Fibroblast of gingiva (primary cell): ENCODE results near the gene FAAP20.

Experiments used
- DNase-seq: peaks from one replicate; pipeline ENCODE4 v3.0.0-alpha.2; 2011; ENCODE audit warnings: low read depth

Gene FAAP20

DNA sequence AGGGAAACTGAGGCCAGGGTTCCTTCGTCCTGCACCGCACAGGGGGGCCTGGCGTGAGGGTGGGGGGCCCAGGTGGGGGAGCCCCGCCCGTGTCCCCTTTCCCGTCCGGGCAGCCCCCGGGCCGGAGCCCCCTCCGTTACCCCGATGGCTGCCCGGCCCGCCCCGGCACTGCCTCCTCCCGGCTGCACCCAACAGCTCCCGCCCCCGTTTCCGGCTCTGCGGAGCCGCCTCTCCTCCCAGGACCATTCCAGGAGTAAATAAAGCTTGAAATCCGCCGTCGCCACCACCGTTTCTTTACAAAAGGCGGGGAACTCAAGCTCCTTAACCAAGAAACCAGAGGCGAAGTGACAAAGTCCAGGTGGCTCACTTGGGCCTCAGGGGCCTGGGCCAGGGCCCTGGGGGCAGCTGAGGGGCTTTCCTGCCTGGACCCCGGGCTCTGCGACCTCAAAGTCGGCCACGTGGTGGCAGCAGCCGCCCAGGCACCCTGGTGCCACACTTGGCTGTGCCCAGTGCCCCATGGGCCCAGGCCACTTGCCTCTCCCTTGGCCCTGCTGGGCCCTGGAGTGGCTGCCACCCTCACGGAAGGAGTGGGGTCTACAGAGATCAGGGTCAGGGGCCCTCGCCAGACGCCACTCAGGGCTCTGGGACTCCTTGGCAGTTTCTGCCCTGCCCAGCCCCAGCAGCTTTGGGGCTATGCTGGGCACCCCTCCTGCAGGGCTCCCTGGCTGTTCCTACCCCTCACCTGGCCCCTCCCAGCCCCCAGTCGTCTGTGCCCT is 514 bp upstream of the FAAP20 start:
- DNase-seq: peak; percentile 84

GRCh38 chr1:2193514-2194281 is 874 bp downstream of the FAAP20 start:
- no peak for DNase-seq

- DNase-seq: peak; percentile 45
These were observed 2.3 kb downstream of the FAAP20 start for GRCh38 chr1:2192031-2192995.

GRCh38 chr1:2190491-2190976 is 4.0 kb downstream of the FAAP20 start:
- DNase-seq: no peak

- DNase-seq: peak; percentile 90
These were observed 4.8 kb downstream of the FAAP20 start for GRCh38 chr1:2189459-2190425.

GRCh38 chr1:2188336-2188735 is 6.2 kb downstream of the FAAP20 start:
- DNase-seq: no peak

- DNase-seq: no peak
These were observed 7.0 kb downstream of the FAAP20 start for GRCh38 chr1:2187619-2188018.

- no peak for DNase-seq
These were observed 7.7 kb downstream of the FAAP20 start for GRCh38 chr1:2186901-2187300.

DNA sequence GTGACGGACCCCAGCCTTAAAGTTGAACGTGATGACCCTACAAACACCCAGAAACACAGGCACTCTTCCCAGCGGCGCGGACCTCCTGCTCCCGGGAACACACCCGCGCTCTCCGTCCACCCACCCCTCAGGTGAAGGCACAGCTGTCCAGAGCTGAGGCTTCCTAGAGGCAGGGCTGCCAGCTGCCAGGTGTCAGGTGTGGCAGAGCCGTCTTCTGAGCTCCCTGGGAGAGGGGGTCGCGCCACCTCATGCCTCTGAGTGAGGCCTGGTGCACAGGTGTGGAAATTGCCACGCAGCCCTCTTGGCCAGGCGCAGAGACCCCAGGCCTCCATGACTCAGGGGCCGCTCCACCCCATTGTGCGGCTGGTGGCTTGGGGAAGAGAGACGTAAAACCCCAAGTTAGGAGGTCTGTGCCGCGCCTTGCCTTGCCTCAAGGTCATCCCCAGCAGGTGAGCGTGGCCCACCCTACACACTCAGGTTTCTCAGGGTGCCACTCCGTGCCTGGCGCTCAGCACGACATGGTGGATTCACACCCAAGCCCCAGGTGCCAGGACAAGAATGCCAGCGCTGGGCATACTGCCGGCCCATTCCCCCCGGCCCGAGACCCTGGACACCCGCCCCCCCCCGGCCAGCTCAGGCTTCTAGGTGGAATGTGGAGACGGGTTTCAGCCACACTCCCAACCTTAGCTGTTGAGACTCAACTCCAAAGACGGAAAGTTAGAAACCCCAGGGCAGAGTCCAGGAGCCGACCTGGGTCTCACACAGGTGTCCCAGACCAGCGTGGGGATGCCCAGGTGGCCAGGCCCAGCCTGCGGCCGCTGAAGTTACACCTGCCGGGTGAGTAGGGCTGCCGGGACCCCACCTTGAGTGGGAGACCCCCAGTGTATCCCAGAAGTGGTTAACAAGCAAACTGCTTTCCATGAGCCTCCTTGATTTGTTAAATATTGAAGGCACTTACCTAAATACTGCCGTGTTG is 8.4 kb downstream of the FAAP20 start:
- DNase-seq: no peak

GRCh38 chr1:2184934-2185333 is 9.6 kb downstream of the FAAP20 start:
- DNase-seq: no peak

- no peak for DNase-seq
These were observed 10.0 kb downstream of the FAAP20 start for GRCh38 chr1:2184531-2184930.

DNA sequence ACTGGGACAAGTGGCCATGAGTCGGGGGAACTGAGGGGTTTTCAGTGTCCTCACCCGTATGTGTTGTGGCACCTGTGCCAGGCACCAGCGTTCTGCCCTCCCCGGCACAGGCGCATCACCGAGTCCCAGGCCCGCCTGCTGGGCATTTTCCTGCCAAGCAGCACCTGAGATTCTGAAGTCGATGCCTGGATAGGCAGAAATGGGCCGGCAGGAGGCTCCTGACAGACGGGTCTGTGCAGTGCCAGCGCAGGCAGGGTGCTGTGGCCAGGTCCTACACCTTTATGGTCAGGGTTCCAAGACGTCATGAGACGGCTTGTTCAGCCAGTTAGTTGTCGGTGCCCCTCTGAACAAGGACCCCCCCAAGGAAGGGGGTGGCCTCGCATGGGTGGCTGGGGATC is 10.6 kb downstream of the FAAP20 start:
- DNase-seq: no peak

GRCh38 chr1:2182376-2182775 is 12.2 kb downstream of the FAAP20 start:
- DNase-seq: no peak

GRCh38 chr1:2181752-2182151 is 12.8 kb downstream of the FAAP20 start:
- DNase-seq: no peak

- no peak for DNase-seq
These were observed 13.3 kb downstream of the FAAP20 start for GRCh38 chr1:2181271-2181670.

DNA sequence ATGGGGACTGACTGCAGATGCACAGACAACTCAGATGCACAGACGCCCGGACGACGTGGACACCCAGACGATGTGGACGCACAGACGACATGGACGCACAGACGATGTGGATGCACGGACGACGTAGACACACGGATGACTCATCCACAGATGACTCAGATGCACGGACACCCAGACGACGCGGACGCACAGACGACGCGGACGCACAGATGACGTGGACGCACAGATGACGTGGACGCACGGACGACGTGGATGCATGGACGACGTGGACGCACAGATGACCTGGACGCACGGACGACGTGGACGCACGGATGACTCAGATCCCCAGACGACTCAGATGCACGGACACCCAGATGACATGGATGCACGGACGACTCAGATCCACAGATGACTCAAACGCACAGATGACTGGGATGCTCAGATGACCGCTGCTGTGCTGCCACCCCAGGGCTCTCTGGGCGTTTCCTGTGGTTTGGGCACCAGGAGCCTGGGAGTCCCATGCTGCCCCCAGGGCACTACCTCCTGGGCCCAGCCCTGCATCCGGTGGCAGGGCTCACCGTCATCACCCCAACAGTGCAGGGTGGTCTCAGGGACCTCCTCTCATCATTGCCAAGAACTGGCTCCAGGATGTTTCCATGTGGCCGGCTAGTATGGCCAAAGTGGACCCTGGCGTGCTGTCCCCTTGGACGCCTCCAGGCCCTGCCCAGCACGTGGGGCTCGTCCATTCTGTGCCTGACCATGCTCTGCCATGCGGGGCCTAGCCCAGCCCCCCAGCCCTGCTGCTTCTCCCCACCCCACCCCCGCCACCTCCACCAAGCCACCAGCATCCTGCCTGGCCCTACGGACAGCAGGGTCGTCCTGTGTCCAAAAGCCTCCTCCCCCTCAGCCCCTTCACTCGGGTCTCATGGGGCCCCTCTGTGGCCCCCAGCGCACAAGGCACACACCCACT is 14.0 kb downstream of the FAAP20 start:
- no peak for DNase-seq

DNA sequence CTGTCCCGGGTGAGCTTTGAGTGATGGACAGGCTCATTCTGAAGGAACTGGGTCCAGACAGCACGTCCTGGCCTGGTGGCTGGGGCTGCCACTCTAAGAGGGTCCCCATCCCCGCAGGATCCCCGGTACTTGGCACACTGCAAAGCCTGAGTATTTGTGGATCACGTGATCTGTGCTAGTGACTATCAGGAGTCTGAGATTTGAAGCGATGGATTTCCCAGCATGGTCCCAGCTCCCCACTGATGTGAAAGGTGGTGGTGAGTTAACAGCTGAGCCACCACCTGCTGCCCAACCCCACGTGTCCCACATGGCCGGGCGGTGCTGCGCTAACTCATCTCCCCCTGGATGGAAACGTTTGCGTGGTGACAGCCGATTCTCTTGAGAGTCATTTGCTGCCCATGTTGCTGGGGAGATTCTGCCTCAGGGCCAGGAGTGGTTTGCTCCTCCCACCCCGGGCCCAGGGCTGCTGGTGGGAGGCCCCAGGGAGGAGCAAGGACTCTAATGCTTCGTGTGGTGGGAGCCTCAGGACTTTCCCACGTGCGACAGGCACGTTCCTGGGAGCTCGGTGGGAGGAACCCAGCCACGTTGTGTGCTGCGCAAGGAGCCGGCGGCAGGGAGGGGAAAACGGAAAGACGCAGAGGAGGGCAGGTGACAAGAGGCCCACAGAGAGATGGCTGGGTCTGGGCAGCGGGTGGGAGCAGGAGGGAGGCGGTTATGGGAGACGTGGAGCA is 15.1 kb downstream of the FAAP20 start:
- DNase-seq: no peak

GRCh38 chr1:2178875-2179274 is 15.7 kb downstream of the FAAP20 start:
- no peak for DNase-seq
